ENCODE measurements around the gene KATNAL2. TPM values are rescaled to one million over a fixed set of nuclear protein-coding genes. Genes with fewer than 3 reads are reported as not detected.

KATNAL2 gene
- total RNA-seq, 1 donor: 4.3 TPM

DNA sequence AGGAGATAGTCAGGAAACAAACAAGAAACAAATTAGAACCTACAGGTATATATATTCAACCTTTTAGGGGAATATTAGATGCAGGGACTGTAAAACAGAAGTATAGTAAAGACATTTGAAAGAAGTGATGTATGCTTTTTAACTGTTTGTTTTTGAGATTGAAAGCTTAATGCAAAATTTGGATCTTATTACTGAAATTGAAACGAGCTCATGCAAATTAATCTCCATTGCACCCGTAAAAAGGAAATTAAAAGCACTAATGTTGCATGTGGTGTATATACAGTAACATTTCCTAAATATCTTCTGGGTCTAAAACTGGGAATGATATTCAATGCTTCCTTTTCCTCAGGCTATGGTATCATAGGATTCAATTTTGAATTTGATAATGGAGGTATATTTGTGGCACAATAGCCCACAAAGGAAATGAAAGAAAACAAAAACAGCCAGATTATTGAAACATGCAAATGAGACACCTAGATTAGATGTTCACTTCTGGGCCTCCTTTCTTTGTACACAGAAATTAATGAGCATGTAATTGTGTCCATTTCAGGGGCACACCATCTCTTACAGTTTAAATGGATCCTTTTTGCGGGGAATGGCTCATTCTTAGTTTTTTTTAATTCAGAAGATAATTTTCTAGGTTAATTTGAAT lies 119.7 kb downstream of the KATNAL2 start:
- H3K79me2 ChIP-seq (ENCODE audit: insufficient read depth, low read length): no peaks in the 10 kb centered on the region

DNA sequence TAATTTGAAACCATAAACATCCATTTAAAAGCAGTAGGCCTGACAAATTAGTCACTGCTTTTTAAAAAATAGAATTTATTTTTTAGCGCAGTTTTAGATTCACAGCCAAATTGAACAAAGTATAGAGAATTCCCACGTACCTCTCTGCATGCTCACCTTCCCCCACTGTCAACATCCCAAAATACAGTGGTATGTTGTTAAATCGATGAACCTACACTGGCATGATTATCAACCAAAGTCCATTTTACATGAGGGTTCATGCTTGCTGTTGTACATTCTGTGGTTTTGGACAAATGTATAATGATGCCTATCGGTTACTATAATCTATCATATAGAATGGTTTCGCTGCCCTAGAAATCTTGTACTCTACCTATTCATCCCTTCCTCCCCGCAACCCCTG lies 123.6 kb downstream of the KATNAL2 start:
- no peak overlapping the region for H3K4me2 ChIP-seq (ENCODE audit: insufficient read depth, low read length)
- H2AFZ ChIP-seq (ENCODE audit: low read length): no peak overlapping the region
- no peaks in the 10 kb centered on the region for H3K4me1 ChIP-seq (ENCODE audit: insufficient read depth, low read length)
- H3K79me2 ChIP-seq (ENCODE audit: insufficient read depth, low read length): no peaks in the 10 kb centered on the region
- H3K27ac ChIP-seq (ENCODE audit: low read depth, low read length): no peak overlapping the region
- no peaks in the 10 kb centered on the region for H3K9me3 ChIP-seq (ENCODE audit: low read depth, low read length)
- no peak overlapping the region for H3K4me3 ChIP-seq (ENCODE audit: insufficient read depth, low read length)
- TF ChIP-seq, protein P1, sequence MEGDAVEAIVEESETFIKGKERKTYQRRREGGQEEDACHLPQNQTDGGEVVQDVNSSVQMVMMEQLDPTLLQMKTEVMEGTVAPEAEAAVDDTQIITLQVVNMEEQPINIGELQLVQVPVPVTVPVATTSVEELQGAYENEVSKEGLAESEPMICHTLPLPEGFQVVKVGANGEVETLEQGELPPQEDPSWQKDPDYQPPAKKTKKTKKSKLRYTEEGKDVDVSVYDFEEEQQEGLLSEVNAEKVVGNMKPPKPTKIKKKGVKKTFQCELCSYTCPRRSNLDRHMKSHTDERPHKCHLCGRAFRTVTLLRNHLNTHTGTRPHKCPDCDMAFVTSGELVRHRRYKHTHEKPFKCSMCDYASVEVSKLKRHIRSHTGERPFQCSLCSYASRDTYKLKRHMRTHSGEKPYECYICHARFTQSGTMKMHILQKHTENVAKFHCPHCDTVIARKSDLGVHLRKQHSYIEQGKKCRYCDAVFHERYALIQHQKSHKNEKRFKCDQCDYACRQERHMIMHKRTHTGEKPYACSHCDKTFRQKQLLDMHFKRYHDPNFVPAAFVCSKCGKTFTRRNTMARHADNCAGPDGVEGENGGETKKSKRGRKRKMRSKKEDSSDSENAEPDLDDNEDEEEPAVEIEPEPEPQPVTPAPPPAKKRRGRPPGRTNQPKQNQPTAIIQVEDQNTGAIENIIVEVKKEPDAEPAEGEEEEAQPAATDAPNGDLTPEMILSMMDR (IDR thresholded peaks at IDR 0.05; ENCODE audit: extremely low read depth, low read depth, low read length): no peak
- H3K27me3 ChIP-seq (ENCODE audit: insufficient read depth, low read length): no peaks in the 10 kb centered on the region
- H3K36me3 ChIP-seq (ENCODE audit: insufficient read depth, low read length): no peaks in the 10 kb centered on the region
- DNase-seq (ENCODE audit: insufficient read length, low spot score, missing footprints): no peak
- no peaks in the 10 kb centered on the region for H4K20me1 ChIP-seq (ENCODE audit: insufficient read depth, low read length)

More for the DNA sequence above, 119.7 kb downstream of the KATNAL2 start:
- TF ChIP-seq, protein P1 (IDR thresholded peaks at IDR 0.05; ENCODE audit: extremely low read depth, low read depth, low read length): no peak
- H4K20me1 ChIP-seq (ENCODE audit: insufficient read depth, low read length): no peaks in the 10 kb centered on the region
- no peak overlapping the region for H3K4me2 ChIP-seq (ENCODE audit: insufficient read depth, low read length)
- H3K27me3 ChIP-seq (ENCODE audit: insufficient read depth, low read length): no peaks in the 10 kb centered on the region
- H3K4me1 ChIP-seq (ENCODE audit: insufficient read depth, low read length): no peaks in the 10 kb centered on the region
- no peak overlapping the region for H2AFZ ChIP-seq (ENCODE audit: low read length)
- no peak overlapping the region for H3K27ac ChIP-seq (ENCODE audit: low read depth, low read length)
- H3K9me3 ChIP-seq (ENCODE audit: low read depth, low read length): no peaks in the 10 kb centered on the region
- H3K4me3 ChIP-seq (ENCODE audit: insufficient read depth, low read length): no peak overlapping the region
- no peaks in the 10 kb centered on the region for H3K36me3 ChIP-seq (ENCODE audit: insufficient read depth, low read length)
- DNase-seq (ENCODE audit: insufficient read length, low spot score, missing footprints): no peak

DNA sequence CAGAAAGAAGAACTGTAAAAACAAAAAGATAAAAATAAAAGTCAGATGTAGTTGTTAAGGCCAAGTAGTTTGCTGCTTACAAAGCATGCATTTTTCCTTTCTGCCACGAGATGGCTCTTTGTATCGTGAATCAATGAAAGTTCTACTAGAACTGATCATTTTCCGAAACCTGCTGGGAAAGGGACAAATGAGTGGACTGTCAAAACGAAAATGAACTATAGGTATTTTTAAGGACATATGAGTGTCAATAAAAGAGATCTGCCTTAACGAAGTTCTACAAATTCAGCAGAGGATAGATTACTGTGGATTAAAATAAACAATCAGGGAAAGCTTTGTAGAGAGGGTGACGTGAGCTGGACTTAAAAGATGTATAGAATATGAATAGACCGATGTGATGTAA lies 133.1 kb downstream of the KATNAL2 start:
- no peaks in the 10 kb centered on the region for H3K4me1 ChIP-seq (ENCODE audit: insufficient read depth, low read length)
- no peak overlapping the region for H3K27ac ChIP-seq (ENCODE audit: low read depth, low read length)
- DNase-seq (ENCODE audit: insufficient read length, low spot score, missing footprints): no peak
- H3K79me2 ChIP-seq (ENCODE audit: insufficient read depth, low read length): no peaks in the 10 kb centered on the region
- no peak overlapping the region for H3K4me3 ChIP-seq (ENCODE audit: insufficient read depth, low read length)
- H4K20me1 ChIP-seq (ENCODE audit: insufficient read depth, low read length): no peaks in the 10 kb centered on the region
- no peak overlapping the region for H2AFZ ChIP-seq (ENCODE audit: low read length)
- no peaks in the 10 kb centered on the region for H3K27me3 ChIP-seq (ENCODE audit: insufficient read depth, low read length)
- H3K9me3 ChIP-seq (ENCODE audit: low read depth, low read length): no peaks in the 10 kb centered on the region
- TF ChIP-seq, protein P1 (IDR thresholded peaks at IDR 0.05; ENCODE audit: extremely low read depth, low read depth, low read length): peak; percentile 60
- H3K4me2 ChIP-seq (ENCODE audit: insufficient read depth, low read length): no peak overlapping the region
- no peaks in the 10 kb centered on the region for H3K36me3 ChIP-seq (ENCODE audit: insufficient read depth, low read length)

DNA sequence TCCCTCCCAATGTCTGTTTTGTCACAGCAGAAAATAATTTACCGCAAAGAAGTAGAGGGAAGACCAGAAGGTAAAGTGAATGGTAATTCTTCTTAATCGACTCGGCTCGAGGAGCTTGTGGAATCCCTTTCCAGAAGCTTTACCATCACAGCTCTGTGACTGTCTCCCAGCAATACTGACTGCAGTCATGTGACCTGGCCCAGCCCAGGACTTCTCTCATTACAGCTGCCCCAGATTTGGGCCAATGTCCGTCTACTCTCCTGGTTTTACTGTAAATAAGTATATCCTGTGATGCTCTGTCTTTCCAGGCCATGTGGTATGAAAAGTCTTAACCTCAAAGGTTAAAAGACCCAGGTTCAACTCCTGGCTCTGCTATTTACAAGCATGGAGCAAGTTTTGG lies 137.0 kb downstream of the KATNAL2 start:
- Histone ChIP-seq H3K79me2 (ENCODE audit: insufficient read depth, low read length) (no peaks in the 10 kb centered on the region), H3K27me3 (ENCODE audit: insufficient read depth, low read length) (no peaks in the 10 kb centered on the region), H3K9me3 (ENCODE audit: low read depth, low read length) (no peaks in the 10 kb centered on the region), H4K20me1 (ENCODE audit: insufficient read depth, low read length) (no peaks in the 10 kb centered on the region), H3K4me3 (ENCODE audit: insufficient read depth, low read length) (no peak overlapping the region), H3K36me3 (ENCODE audit: insufficient read depth, low read length) (no peaks in the 10 kb centered on the region), H2AFZ (ENCODE audit: low read length) (no peak overlapping the region), H3K27ac (ENCODE audit: low read depth, low read length) (no peak overlapping the region), H3K4me2 (ENCODE audit: insufficient read depth, low read length) (no peak overlapping the region), H3K4me1 (ENCODE audit: insufficient read depth, low read length) (no peaks in the 10 kb centered on the region)
- TF ChIP-seq, protein P1 (IDR thresholded peaks at IDR 0.05; ENCODE audit: extremely low read depth, low read depth, low read length): no peak
- no peak for DNase-seq (ENCODE audit: insufficient read length, low spot score, missing footprints)
